Breast epithelium (tissue), 3 donors: ENCODE measurements around the gene E2F4.

Source experiments
- POLR2A ChIP-seq: fragments of 450-650 bp; IDR thresholded peaks from one replicate; pipeline ENCODE4 v1.6.1; 2016; ENCODE audit warnings: antibody characterized with exemption, mild to moderate bottlenecking, moderate library complexity
- POLR2AphosphoS5 ChIP-seq, 3 donors: sonication (generic); formaldehyde crosslinking; IDR thresholded peaks; one replicate each; pipeline ENCODE4 v1.6.1; 2017; ENCODE audit warnings: antibody characterized with exemption in 3 of 3
- TF ChIP-seq, protein P1 (sequence below), 3 donors: fragments of 450-650 bp; IDR thresholded peaks; one replicate each; pipeline ENCODE4 v1.5.1; 2016 to 2017; ENCODE audit warnings: antibody characterized with exemption in 3 of 3, mild to moderate bottlenecking in 3 of 3, moderate library complexity in 3 of 3

- TF ChIP-seq, protein P1, sequence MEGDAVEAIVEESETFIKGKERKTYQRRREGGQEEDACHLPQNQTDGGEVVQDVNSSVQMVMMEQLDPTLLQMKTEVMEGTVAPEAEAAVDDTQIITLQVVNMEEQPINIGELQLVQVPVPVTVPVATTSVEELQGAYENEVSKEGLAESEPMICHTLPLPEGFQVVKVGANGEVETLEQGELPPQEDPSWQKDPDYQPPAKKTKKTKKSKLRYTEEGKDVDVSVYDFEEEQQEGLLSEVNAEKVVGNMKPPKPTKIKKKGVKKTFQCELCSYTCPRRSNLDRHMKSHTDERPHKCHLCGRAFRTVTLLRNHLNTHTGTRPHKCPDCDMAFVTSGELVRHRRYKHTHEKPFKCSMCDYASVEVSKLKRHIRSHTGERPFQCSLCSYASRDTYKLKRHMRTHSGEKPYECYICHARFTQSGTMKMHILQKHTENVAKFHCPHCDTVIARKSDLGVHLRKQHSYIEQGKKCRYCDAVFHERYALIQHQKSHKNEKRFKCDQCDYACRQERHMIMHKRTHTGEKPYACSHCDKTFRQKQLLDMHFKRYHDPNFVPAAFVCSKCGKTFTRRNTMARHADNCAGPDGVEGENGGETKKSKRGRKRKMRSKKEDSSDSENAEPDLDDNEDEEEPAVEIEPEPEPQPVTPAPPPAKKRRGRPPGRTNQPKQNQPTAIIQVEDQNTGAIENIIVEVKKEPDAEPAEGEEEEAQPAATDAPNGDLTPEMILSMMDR (IDR thresholded peaks at IDR 0.05) = no peak
- TF ChIP-seq POLR2AphosphoS5 (IDR thresholded peaks at IDR 0.05) = no peak
- no peak for TF ChIP-seq POLR2A
Observed at GRCh38 chr16:67162506-67163163, 29.3 kb upstream of the E2F4 start.
